GM23338 (cell line): ENCODE results near the gene PARVG.

Experiments used
- CREB1 ChIP-seq: fragments of 250-450 bp; sonication (Bioruptor Pico); IDR thresholded peaks from 2 replicates; pipeline ENCODE4 v1.5.0; 2020; ENCODE audit warnings: low read depth, mild to moderate bottlenecking, moderate library complexity
- CTCF ChIP-seq, 2 experiments: fragments of 200-600 bp in 1 of 2; sonication (generic) in 1 of 2; conservative IDR thresholded peaks; 2 replicates each; pipeline versions ENCODE4 v1.5.1 to v1.6.1; 2016 to 2017; ENCODE audit warnings: antibody characterized with exemption in 2 of 2, low read depth in 2 of 2, mild to moderate bottlenecking in 2 of 2, moderate library complexity in 1 of 2
- EZH2 ChIP-seq: fragments of 200-600 bp; sonication (generic); IDR thresholded peaks from one replicate; pipeline ENCODE4 v1.8.0; 2017; ENCODE audit warnings: antibody characterized with exemption, mild to moderate bottlenecking, low read depth; ENCODE audit not compliant: unreplicated experiment
- EZH2phosphoT487 ChIP-seq: fragments of 200-600 bp; sonication (generic); IDR thresholded peaks from one replicate; pipeline ENCODE4 v1.8.1; 2018; ENCODE audit warnings: antibody characterized with exemption; ENCODE audit not compliant: unreplicated experiment
- NANOG ChIP-seq: IDR thresholded peaks from 2 replicates; pipeline ENCODE4 v1.6.1; 2016; ENCODE audit warnings: antibody characterized with exemption, borderline replicate concordance
- POLR2AphosphoS5 ChIP-seq: IDR thresholded peaks from 2 replicates; pipeline ENCODE4 v1.6.1; 2016; ENCODE audit warnings: antibody characterized with exemption, low read depth
- REST ChIP-seq: IDR thresholded peaks from one replicate; pipeline ENCODE4 v1.6.1; 2018; ENCODE audit warnings: antibody characterized with exemption; ENCODE audit not compliant: unreplicated experiment
- ZNF114 ChIP-seq: fragments of 250-450 bp; sonication (Bioruptor Pico); IDR thresholded peaks from 2 replicates; pipeline ENCODE4 v1.5.0; 2020; ENCODE audit warnings: mild to moderate bottlenecking, moderate library complexity
- ZNF331 ChIP-seq: fragments of 250-450 bp; sonication (Bioruptor Pico); IDR thresholded peaks from 2 replicates; pipeline ENCODE4 v1.5.0; 2020; ENCODE audit warnings: low read depth, mild to moderate bottlenecking, moderate library complexity

GRCh38 chr22:44133161-44133560 lies 47.6 kb upstream of the PARVG start:
- TF ChIP-seq ZNF331 (CRISPR knock-in tag) (no peak), CTCF (conservative IDR thresholded peaks at IDR 0.05; ENCODE audit: low read depth in 2 of 2) (no peak), POLR2AphosphoS5 (no peak), REST (no peak), EZH2 (no peak), CREB1 (no peak), EZH2phosphoT487 (no peak), NANOG (no peak), ZNF114 (CRISPR knock-in tag) (no peak)
